ENCODE results near the gene VWF. TPM values are rescaled to one million over a fixed set of nuclear protein-coding genes. Genes with fewer than 3 reads are reported as not detected.

Gene VWF
- total and polyA plus RNA-seq, 2 of the 4 experiments (the other 2 are of a cell fraction) = under 0.01 to 0.09 TPM

GRCh38 chr12:5953835-5954586 lies 170.5 kb downstream of the VWF start:
- Histone ChIP-seq H3K23ac (ENCODE audit: low read depth, low read length) (no peak overlapping the region), H2BK20ac (ENCODE audit: low read depth, low read length) (no peak overlapping the region), H3K18ac (ENCODE audit: low read depth, low read length) (no peak overlapping the region), H3K4me2 (ENCODE audit: low read depth, low read length) (no peak overlapping the region), H2AFZ (replicated peaks; ENCODE audit: low read length, poor library complexity) (no peak overlapping the region), H3K4ac (ENCODE audit: low read depth, low read length) (no peak overlapping the region), H3K27ac (ENCODE audit: insufficient read depth, low read length) (no peak overlapping the region), H2BK120ac (ENCODE audit: low read depth, low read length) (no peak overlapping the region), H2BK5ac (ENCODE audit: low read depth, low read length, poor library complexity, severe bottlenecking) (no peak overlapping the region), H3K4me3 (ENCODE audit: insufficient read depth, low read depth, low read length) (no peak overlapping the region), H2AK9ac (replicated peaks; ENCODE audit: low read depth, low read length, poor library complexity) (no peak overlapping the region), H3K9me3 (ENCODE audit: control insufficient read depth, insufficient read depth, low read length) (no peaks in the 10 kb centered on the region), H2BK15ac (ENCODE audit: low read depth, low read length) (no peak overlapping the region), H4K8ac (ENCODE audit: low read depth in 2 of 2, low read length in 2 of 2) (no peak overlapping the region), H2AK5ac (ENCODE audit: low read depth, low read length) (no peak overlapping the region), H3K9ac (ENCODE audit: low read depth, low read length) (no peak overlapping the region), H4K20me1 (ENCODE audit: insufficient read depth, low read length) (no peaks in the 10 kb centered on the region), H3K4me1 (ENCODE audit: control insufficient read depth, insufficient read depth, low read length) (peaks cover 2% of the 10 kb centered on the region; the same call in 1 of the 2 replicates), H3K27me3 (ENCODE audit: control insufficient read depth, insufficient read depth, low read length) (peaks cover 28% of the 10 kb centered on the region), H3K36me3 (ENCODE audit: control insufficient read depth, insufficient read depth, low read length) (no peaks in the 10 kb centered on the region), H3K79me1 (ENCODE audit: low read depth in 1 of 2, low read length in 2 of 2) (no peaks in the 10 kb centered on the region), H3K56ac (ENCODE audit: extremely low read depth, insufficient read depth, low read length) (no peak overlapping the region), H4K5ac (ENCODE audit: low read depth, low read length) (no peak overlapping the region), H3K9me1 (ENCODE audit: insufficient read depth, low read length) (0 out of 2 replicates have a peak, but pooled peaks cover under 1% of the 10 kb centered on the region), H4K91ac (ENCODE audit: insufficient read depth, low read depth, low read length) (no peak overlapping the region), H3K14ac (replicated peaks; ENCODE audit: low read depth, low read length) (no peak overlapping the region)
- BruUV-seq (replicated peaks) = no TSS peak
- ChIA-PET CTCF (no interaction called here), POLR2A (ENCODE audit: unreplicated experiment) (no interaction called here)
- 100% methylated on average over 1 of the region's 5 CpGs; no CpG with 5 or more reads in 1 of the 2 experiments for WGBS, 2 experiments (ENCODE audit: extremely low coverage in 2 of 2, insufficient read length in 1 of 2)
- intact Hi-C loops (cut with micrococcal nuclease) (no loop called here), dilution Hi-C loops (cut with HindIII; ENCODE audit: low sequenced_read_pairs, unreplicated experiment) (no loop called here), in situ Hi-C loops (cut with MboI; ENCODE audit: low sequenced_read_pairs) (no loop called here)
- DNase-seq (no peak), ATAC-seq (ENCODE audit: low read depth) (no peak)
- TF ChIP-seq RCOR1 (IDR thresholded peaks at IDR 0.05; ENCODE audit: insufficient replicate concordance, low read length) (no peak), MAFK (IDR thresholded peaks at IDR 0.05; ENCODE audit: low read depth, low read length) (no peak), NFE2L2 (IDR thresholded peaks at IDR 0.05; ENCODE audit: low read depth, low read length) (no peak), FOS (IDR thresholded peaks at IDR 0.05; ENCODE audit: low read depth, low read length) (no peak), RFX5 (IDR thresholded peaks at IDR 0.05; ENCODE audit: low read depth, low read length) (no peak), RAD21 (IDR thresholded peaks at IDR 0.05; ENCODE audit: low read length) (no peak), CHD1 (IDR thresholded peaks at IDR 0.05; ENCODE audit: low read depth, low read length) (no peak), ELK1 (IDR thresholded peaks at IDR 0.05; ENCODE audit: borderline replicate concordance, low read depth, low read length) (no peak), MXI1 (IDR thresholded peaks at IDR 0.05; ENCODE audit: borderline replicate concordance, low read depth, low read length) (no peak), SMC3 (IDR thresholded peaks at IDR 0.05; ENCODE audit: low read depth, low read length) (no peak), POLR2A (IDR thresholded peaks at IDR 0.05; ENCODE audit: low read depth, low read length) (no peak), USF2 (IDR thresholded peaks at IDR 0.05; ENCODE audit: low read depth, low read length) (no peak), MAZ (IDR thresholded peaks at IDR 0.05; ENCODE audit: borderline replicate concordance, low read depth, low read length) (no peak), CEBPB (IDR thresholded peaks at IDR 0.05; ENCODE audit: low read depth, low read length) (no peak), BHLHE40 (IDR thresholded peaks at IDR 0.05; ENCODE audit: low read depth, low read length) (no peak)
- TF ChIP-seq, protein P1, sequence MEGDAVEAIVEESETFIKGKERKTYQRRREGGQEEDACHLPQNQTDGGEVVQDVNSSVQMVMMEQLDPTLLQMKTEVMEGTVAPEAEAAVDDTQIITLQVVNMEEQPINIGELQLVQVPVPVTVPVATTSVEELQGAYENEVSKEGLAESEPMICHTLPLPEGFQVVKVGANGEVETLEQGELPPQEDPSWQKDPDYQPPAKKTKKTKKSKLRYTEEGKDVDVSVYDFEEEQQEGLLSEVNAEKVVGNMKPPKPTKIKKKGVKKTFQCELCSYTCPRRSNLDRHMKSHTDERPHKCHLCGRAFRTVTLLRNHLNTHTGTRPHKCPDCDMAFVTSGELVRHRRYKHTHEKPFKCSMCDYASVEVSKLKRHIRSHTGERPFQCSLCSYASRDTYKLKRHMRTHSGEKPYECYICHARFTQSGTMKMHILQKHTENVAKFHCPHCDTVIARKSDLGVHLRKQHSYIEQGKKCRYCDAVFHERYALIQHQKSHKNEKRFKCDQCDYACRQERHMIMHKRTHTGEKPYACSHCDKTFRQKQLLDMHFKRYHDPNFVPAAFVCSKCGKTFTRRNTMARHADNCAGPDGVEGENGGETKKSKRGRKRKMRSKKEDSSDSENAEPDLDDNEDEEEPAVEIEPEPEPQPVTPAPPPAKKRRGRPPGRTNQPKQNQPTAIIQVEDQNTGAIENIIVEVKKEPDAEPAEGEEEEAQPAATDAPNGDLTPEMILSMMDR (conservative IDR thresholded peaks at IDR 0.05; ENCODE audit: low read depth, low read length) = no peak

All from IMR-90 (cell line).